GM21526 (cell line): Measurements from ENCODE around the gene SPATA24.
A peak's percentile ranks its signal among the peaks of the same experiment; 100 is the strongest.
"Not testable (repeated sequence)": the region's sequence is repeated elsewhere in the genome, so short reads cannot be mapped to it uniquely, and the experiment has no call there.

Experiments
- ATAC-seq: cut with Tn5 transposase; IDR thresholded peaks from one replicate; pipeline ENCODE4 v1.9.1; 2021; ENCODE audit warnings: moderate library complexity; ENCODE audit not compliant: unreplicated experiment, low FRiP score

The SPATA24 gene

GRCh38 chr5:139403787-139404483 is at the start of gene SPATA24:
Gene SPATA24 (minus strand): TSS chr5:139404089. CDS start chr5:139404060, 29 bp downstream.
- peak; percentile 80 for ATAC-seq

GRCh38 chr5:139451878-139452660 is 48.2 kb upstream of the SPATA24 start:
- ATAC-seq, result no peak

GRCh38 chr5:139451176-139451575 is 47.3 kb upstream of the SPATA24 start:
- ATAC-seq, result no peak

GRCh38 chr5:139446956-139447779 is 43.3 kb upstream of the SPATA24 start:
- no peak for ATAC-seq

- no peak for ATAC-seq
Measured at GRCh38 chr5:139445325-139446170, 41.7 kb upstream of the SPATA24 start.

- no peak for ATAC-seq
Measured at GRCh38 chr5:139443831-139444453, 40.1 kb upstream of the SPATA24 start.

GRCh38 chr5:139440416-139440815 is 36.5 kb upstream of the SPATA24 start:
- ATAC-seq, result not testable (repeated sequence)

- ATAC-seq, result peak; percentile 90
Measured at GRCh38 chr5:139439013-139439903, 35.4 kb upstream of the SPATA24 start, which contains the start of gene DNAJC18. Gene DNAJC18 (minus strand): TSS chr5:139439525. CDS start chr5:139439445, 80 bp downstream.

GRCh38 chr5:139438707-139439012 is 34.8 kb upstream of the SPATA24 start:
- no peak for ATAC-seq

- no peak for ATAC-seq
Measured at GRCh38 chr5:139435676-139436075, 31.8 kb upstream of the SPATA24 start.

GRCh38 chr5:139431706-139432105 is 27.8 kb upstream of the SPATA24 start:
- ATAC-seq, result no peak

GRCh38 chr5:139430015-139430414 is 26.1 kb upstream of the SPATA24 start:
- no peak for ATAC-seq

- ATAC-seq, result no peak
Measured at GRCh38 chr5:139426203-139426885, 22.5 kb upstream of the SPATA24 start.

GRCh38 chr5:139425497-139425896 is 21.6 kb upstream of the SPATA24 start:
- no peak for ATAC-seq

GRCh38 chr5:139422307-139422893 is 18.5 kb upstream of the SPATA24 start:
- ATAC-seq, result peak; percentile 60

- ATAC-seq, result no peak
Measured at GRCh38 chr5:139419226-139420192, 15.6 kb upstream of the SPATA24 start.

GRCh38 chr5:139418793-139419192 is 14.9 kb upstream of the SPATA24 start:
- ATAC-seq, result no peak
